ENCODE results near the gene RGL1.

RGL1 gene

DNA sequence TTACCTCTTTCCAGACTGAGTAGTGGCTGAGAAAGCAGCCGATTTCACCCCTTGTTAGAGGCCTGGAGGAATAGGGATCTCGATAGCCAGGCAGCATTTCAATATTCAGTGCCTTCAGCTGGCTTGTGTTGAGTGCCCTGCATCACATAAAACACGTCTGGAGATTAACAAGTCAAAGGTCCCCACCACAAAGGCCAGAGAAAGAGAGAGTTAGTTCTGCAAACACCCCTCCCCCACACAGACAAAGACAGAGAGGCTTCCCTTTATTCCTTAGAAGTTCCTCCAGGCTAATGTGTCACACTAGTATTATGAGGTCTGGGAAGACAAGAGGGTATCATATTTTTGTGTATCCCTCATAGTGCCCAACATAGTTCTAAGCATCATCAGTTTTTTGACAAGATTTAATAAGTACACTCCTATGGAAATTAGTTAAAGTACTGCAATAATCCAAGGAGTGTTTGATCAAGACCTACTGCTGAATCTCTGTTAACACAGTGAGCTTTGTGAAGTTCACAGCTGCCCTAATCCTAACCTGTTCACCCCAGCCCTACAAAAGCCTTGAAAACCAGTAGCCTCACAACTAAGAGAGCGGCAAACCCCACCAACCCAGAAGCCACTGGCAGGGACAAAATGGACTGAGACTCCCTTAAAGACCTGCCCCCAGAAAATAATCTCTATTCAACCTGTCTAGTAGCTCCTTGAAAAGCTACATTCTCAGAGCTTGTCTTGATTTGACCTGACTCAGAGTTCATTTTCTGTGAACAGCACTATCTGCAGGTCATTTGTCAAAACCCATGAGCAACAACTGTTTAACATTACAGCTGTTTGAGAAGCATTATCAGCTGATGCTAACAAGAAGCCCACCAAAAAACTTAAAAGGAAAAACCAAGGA, 140.8 kb downstream of the RGL1 start:
- no peaks in the 10 kb centered on the region for H3F3A ChIP-seq (ENCODE audit: low read depth)
- no peaks in the 10 kb centered on the region for H4K20me1 ChIP-seq (ENCODE audit: insufficient read depth, low read length, poor library complexity, severe bottlenecking)
- H3K4me3 ChIP-seq (ENCODE audit: low read length, poor library complexity, severe bottlenecking), result no peak overlapping the region
- H3K9me3 ChIP-seq (ENCODE audit: insufficient read depth, low read depth, low read length), result no peaks in the 10 kb centered on the region
- H3K9ac ChIP-seq (ENCODE audit: low read depth, low read length, poor library complexity, severe bottlenecking), result no peak overlapping the region
- H3K79me2 ChIP-seq (ENCODE audit: insufficient read depth, low read length), result no peaks in the 10 kb centered on the region
- H3K4me1 ChIP-seq (ENCODE audit: insufficient read depth, low read length, poor library complexity, severe bottlenecking), result peaks cover 14% of the 10 kb centered on the region
- TF ChIP-seq, protein P1, sequence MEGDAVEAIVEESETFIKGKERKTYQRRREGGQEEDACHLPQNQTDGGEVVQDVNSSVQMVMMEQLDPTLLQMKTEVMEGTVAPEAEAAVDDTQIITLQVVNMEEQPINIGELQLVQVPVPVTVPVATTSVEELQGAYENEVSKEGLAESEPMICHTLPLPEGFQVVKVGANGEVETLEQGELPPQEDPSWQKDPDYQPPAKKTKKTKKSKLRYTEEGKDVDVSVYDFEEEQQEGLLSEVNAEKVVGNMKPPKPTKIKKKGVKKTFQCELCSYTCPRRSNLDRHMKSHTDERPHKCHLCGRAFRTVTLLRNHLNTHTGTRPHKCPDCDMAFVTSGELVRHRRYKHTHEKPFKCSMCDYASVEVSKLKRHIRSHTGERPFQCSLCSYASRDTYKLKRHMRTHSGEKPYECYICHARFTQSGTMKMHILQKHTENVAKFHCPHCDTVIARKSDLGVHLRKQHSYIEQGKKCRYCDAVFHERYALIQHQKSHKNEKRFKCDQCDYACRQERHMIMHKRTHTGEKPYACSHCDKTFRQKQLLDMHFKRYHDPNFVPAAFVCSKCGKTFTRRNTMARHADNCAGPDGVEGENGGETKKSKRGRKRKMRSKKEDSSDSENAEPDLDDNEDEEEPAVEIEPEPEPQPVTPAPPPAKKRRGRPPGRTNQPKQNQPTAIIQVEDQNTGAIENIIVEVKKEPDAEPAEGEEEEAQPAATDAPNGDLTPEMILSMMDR (conservative IDR thresholded peaks at IDR 0.05; ENCODE audit: low read length), result no peak
- no peak for TF ChIP-seq EZH2phosphoT487 (IDR thresholded peaks at IDR 0.05; ENCODE audit: borderline replicate concordance)
- no peaks in the 10 kb centered on the region for H3K36me3 ChIP-seq (ENCODE audit: insufficient read depth, low read length)
- H3K9me2 ChIP-seq (replicated peaks; ENCODE audit: low read depth, low read length), result no peaks in the 10 kb centered on the region
- no peak overlapping the region for H2AFZ ChIP-seq (ENCODE audit: low read length)
- no peak overlapping the region for H3K4me2 ChIP-seq (ENCODE audit: low read depth, low read length, poor library complexity, severe bottlenecking)
- no peaks in the 10 kb centered on the region for H3K27me3 ChIP-seq (ENCODE audit: insufficient read depth, low read length, poor library complexity, severe bottlenecking)

GRCh38 chr1:183946320-183946613, 141.3 kb downstream of the RGL1 start:
- Histone ChIP-seq H3K27me3 (ENCODE audit: insufficient read depth, low read length, poor library complexity, severe bottlenecking) (no peaks in the 10 kb centered on the region), H3K9me3 (ENCODE audit: insufficient read depth, low read depth, low read length) (no peaks in the 10 kb centered on the region), H3K9me2 (replicated peaks; ENCODE audit: low read depth, low read length) (no peaks in the 10 kb centered on the region), H3F3A (ENCODE audit: low read depth) (no peaks in the 10 kb centered on the region), H3K4me2 (ENCODE audit: low read depth, low read length, poor library complexity, severe bottlenecking) (no peak overlapping the region), H3K9ac (ENCODE audit: low read depth, low read length, poor library complexity, severe bottlenecking) (no peak overlapping the region), H4K20me1 (ENCODE audit: insufficient read depth, low read length, poor library complexity, severe bottlenecking) (no peaks in the 10 kb centered on the region), H3K79me2 (ENCODE audit: insufficient read depth, low read length) (no peaks in the 10 kb centered on the region), H3K36me3 (ENCODE audit: insufficient read depth, low read length) (no peaks in the 10 kb centered on the region), H3K4me3 (ENCODE audit: low read length, poor library complexity, severe bottlenecking) (no peak overlapping the region), H3K4me1 (ENCODE audit: insufficient read depth, low read length, poor library complexity, severe bottlenecking) (peaks cover 14% of the 10 kb centered on the region), H2AFZ (ENCODE audit: low read length) (no peak overlapping the region)
- TF ChIP-seq, protein P1 (conservative IDR thresholded peaks at IDR 0.05; ENCODE audit: low read length), result no peak
- TF ChIP-seq EZH2phosphoT487 (IDR thresholded peaks at IDR 0.05; ENCODE audit: borderline replicate concordance), result no peak

DNA sequence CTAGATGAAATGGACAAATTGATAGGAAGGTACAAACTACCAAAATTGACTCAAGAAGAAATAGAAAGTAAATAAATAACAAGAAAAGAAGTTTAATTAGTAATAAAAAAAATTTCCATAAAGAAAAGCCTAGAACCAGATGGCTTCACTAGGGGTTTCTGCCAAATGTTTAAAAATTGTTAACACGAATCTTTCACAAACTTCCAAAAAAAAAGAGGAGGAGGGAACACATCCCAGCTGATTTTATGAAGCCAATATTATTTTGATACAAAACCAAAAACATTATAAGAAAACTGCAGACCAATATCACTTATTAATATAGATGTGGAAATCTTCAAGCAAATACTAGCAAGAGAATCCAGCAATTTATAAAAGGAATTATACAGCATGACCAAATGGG, 143.1 kb downstream of the RGL1 start:
- H3K4me1 ChIP-seq (ENCODE audit: insufficient read depth, low read length, poor library complexity, severe bottlenecking), result peaks cover 9% of the 10 kb centered on the region
- H3K9me3 ChIP-seq (ENCODE audit: insufficient read depth, low read depth, low read length), result no peaks in the 10 kb centered on the region
- no peaks in the 10 kb centered on the region for H3K36me3 ChIP-seq (ENCODE audit: insufficient read depth, low read length)
- H3K4me3 ChIP-seq (ENCODE audit: low read length, poor library complexity, severe bottlenecking), result no peak overlapping the region
- H3K4me2 ChIP-seq (ENCODE audit: low read depth, low read length, poor library complexity, severe bottlenecking), result no peak overlapping the region
- TF ChIP-seq, protein P1 (conservative IDR thresholded peaks at IDR 0.05; ENCODE audit: low read length), result no peak
- TF ChIP-seq EZH2phosphoT487 (IDR thresholded peaks at IDR 0.05; ENCODE audit: borderline replicate concordance), result no peak
- no peak overlapping the region for H3K9ac ChIP-seq (ENCODE audit: low read depth, low read length, poor library complexity, severe bottlenecking)
- H2AFZ ChIP-seq (ENCODE audit: low read length), result no peak overlapping the region
- H3K9me2 ChIP-seq (replicated peaks; ENCODE audit: low read depth, low read length), result no peaks in the 10 kb centered on the region
- no peaks in the 10 kb centered on the region for H3K27me3 ChIP-seq (ENCODE audit: insufficient read depth, low read length, poor library complexity, severe bottlenecking)
- H3F3A ChIP-seq (ENCODE audit: low read depth), result no peaks in the 10 kb centered on the region
- no peaks in the 10 kb centered on the region for H4K20me1 ChIP-seq (ENCODE audit: insufficient read depth, low read length, poor library complexity, severe bottlenecking)
- no peaks in the 10 kb centered on the region for H3K79me2 ChIP-seq (ENCODE audit: insufficient read depth, low read length)
